Measurements from ENCODE around the gene FBXL15. TPM values are rescaled to one million over a fixed set of nuclear protein-coding genes. Genes with fewer than 3 reads are reported as not detected.

The FBXL15 gene
- total and polyA plus RNA-seq, 9 of the 15 experiments (the other 6 are each of a cell fraction or from before 2014, with no cell fraction given): 0.08 to 25.9 (median 3.5) TPM

GRCh38 chr10:102467318-102467717 lies 46.7 kb downstream of the FBXL15 start:
- WGBS (ENCODE audit: insufficient coverage, low coverage, missing lambda C conversion rate): 38% methylated on average over 5 of the region's 6 CpGs
- H3K9me1 ChIP-seq (ENCODE audit: control insufficient read depth, insufficient read depth, low read length): no peaks in the 10 kb centered on the region
- in situ Hi-C loops (cut with MboI): no loop called here
- CTCF ChIA-PET (ENCODE audit: low intra/inter-chr PET ratio): no interaction called here
- DNase-seq (ENCODE audit: extremely low read depth in 1 of 4, low spot score in 3 of 4) (no peak), FAIRE-seq (no peak), ATAC-seq (no peak)
- no peak overlapping the region for H3K4me3 ChIP-seq
- H2AFZ ChIP-seq (ENCODE audit: low read depth, low read length): peak overlapping the region; percentile 33; the same call in 1 of the 2 replicates
- H3K79me2 ChIP-seq (ENCODE audit: control insufficient read depth, insufficient read depth, low read length): no peaks in the 10 kb centered on the region
- no TSS peak for BruUV-seq (replicated peaks)
- H4K20me1 ChIP-seq (replicated peaks; ENCODE audit: control insufficient read depth, insufficient read depth, low read length): no peaks in the 10 kb centered on the region
- POLR2A ChIA-PET: interaction anchor here (0.6 to 1.6 kb wide), 3 partner anchors 11 to 1608 kb away, joined by 3 to 6 read pairs (median 3); no protein-coding TSS in a partner anchor
- peaks cover 12 to 26% of the 10 kb centered on the region in 2 experiments for H3K4me1 ChIP-seq (replicated peaks in 1 of 2; ENCODE audit: control insufficient read depth in 2 of 2, insufficient read depth in 2 of 2, low read length in 2 of 2)
- peak overlapping the region in 1 of 2 experiments; percentile 36; a peak in 2 of 4 replicates for H3K9ac ChIP-seq (ENCODE audit: insufficient read depth in 1 of 2, low read depth in 2 of 2, low read length in 2 of 2)
- H3K36me3 ChIP-seq (ENCODE audit: control insufficient read depth, insufficient read depth, low read length): no peaks in the 10 kb centered on the region
- H3K27ac ChIP-seq (ENCODE audit: extremely low read depth, low read depth, low read length): no peak overlapping the region
- peak overlapping the region; percentile 32; the same call in 1 of the 2 replicates for H3K4me2 ChIP-seq (ENCODE audit: insufficient read depth, low read length)
- TF ChIP-seq ZBTB40 (IDR thresholded peaks at IDR 0.05) (peak; percentile 86), ZBTB40 (CRISPR knock-in tag; IDR thresholded peaks at IDR 0.05) (peak; percentile 89), POLR2AphosphoS5 (IDR thresholded peaks at IDR 0.05; ENCODE audit: control insufficient read depth, insufficient read depth, low read depth, low read length) (no peak)
- intact Hi-C loops (cut with micrococcal nuclease): no loop called here
- no peaks in the 10 kb centered on the region for H3K9me3 ChIP-seq (replicated peaks; ENCODE audit: control insufficient read depth, insufficient read depth, low read depth, low read length)
- H3K27me3 ChIP-seq (ENCODE audit: control insufficient read depth in 2 of 2, insufficient read depth in 2 of 2, low read length in 2 of 2): no peaks in the 10 kb centered on the region
